Ovary (tissue), 3 donors: ENCODE data around the gene BRAT1.

ENCODE experiments used
- POLR2A ChIP-seq: fragments of 450-650 bp; IDR thresholded peaks from one replicate; pipeline ENCODE4 v1.6.1; 2017; ENCODE audit warnings: antibody characterized with exemption, mild to moderate bottlenecking, moderate library complexity
- TF ChIP-seq, protein P1 (sequence below), 3 donors: fragments of 450-650 bp in 2 of 3; fragments of 200-600 bp in 1 of 3; IDR thresholded peaks; one replicate each; pipeline versions ENCODE4 v1.5.1 to v1.8.0; 2016 to 2022; ENCODE audit warnings: antibody characterized with exemption in 3 of 3, mild to moderate bottlenecking in 1 of 3
- donor health status: DM: no; HTN: no; CAD: no.

DNA sequence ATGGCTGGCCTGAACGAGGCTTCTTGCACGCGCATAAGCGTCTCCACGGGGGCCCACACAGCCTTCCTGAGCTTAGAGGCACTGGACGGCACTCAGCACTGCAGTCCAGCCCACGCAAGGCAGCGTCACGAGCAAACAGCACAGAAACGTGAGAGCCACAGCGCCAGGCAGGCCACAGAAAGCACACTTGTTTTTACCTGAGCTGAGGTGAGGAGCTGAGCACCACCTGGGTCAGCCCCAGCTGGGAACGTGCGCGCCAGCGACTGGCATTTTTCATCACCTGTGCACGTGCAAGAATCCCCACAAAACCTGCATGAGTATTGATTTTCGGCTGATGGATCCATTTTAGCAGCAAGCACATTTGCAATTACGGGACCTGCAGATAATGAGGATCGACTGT, 30.1 kb upstream of the BRAT1 start:
- TF ChIP-seq, protein P1, sequence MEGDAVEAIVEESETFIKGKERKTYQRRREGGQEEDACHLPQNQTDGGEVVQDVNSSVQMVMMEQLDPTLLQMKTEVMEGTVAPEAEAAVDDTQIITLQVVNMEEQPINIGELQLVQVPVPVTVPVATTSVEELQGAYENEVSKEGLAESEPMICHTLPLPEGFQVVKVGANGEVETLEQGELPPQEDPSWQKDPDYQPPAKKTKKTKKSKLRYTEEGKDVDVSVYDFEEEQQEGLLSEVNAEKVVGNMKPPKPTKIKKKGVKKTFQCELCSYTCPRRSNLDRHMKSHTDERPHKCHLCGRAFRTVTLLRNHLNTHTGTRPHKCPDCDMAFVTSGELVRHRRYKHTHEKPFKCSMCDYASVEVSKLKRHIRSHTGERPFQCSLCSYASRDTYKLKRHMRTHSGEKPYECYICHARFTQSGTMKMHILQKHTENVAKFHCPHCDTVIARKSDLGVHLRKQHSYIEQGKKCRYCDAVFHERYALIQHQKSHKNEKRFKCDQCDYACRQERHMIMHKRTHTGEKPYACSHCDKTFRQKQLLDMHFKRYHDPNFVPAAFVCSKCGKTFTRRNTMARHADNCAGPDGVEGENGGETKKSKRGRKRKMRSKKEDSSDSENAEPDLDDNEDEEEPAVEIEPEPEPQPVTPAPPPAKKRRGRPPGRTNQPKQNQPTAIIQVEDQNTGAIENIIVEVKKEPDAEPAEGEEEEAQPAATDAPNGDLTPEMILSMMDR (IDR thresholded peaks at IDR 0.05) = no peak
- no peak for TF ChIP-seq POLR2A
